DND-41 (cell line): Measurements from ENCODE around the gene DIP2B.

Experiments
- CTCF ChIP-seq: IDR thresholded peaks from 2 replicates; pipeline ENCODE4 v1.5.1; 2012; ENCODE audit warnings: borderline replicate concordance, low read length, moderate library complexity, mild to moderate bottlenecking; ENCODE audit not compliant: poor library complexity, severe bottlenecking; ENCODE audit errors: extremely low read depth
- EZH2 ChIP-seq: IDR thresholded peaks from 3 replicates; pipeline ENCODE4 v1.6.1; 2012; ENCODE audit warnings: borderline replicate concordance, low read depth, mild to moderate bottlenecking, moderate library complexity, low read length, inconsistent platforms; ENCODE audit not compliant: severe bottlenecking

GRCh38 chr12:50742776-50743175 is 238.0 kb downstream of the DIP2B start:
- TF ChIP-seq CTCF (no peak), EZH2 (no peak)
